NCI-H748 treated with DMSO at 0.1 percent for 48 hours (cell line): ENCODE results near the gene ARL8A.

ENCODE experiments used
- DNase-seq: peaks from one replicate; lab custom pipeline; 2025; lab: John Stamatoyannopoulos, UW

ARL8A gene

DNA sequence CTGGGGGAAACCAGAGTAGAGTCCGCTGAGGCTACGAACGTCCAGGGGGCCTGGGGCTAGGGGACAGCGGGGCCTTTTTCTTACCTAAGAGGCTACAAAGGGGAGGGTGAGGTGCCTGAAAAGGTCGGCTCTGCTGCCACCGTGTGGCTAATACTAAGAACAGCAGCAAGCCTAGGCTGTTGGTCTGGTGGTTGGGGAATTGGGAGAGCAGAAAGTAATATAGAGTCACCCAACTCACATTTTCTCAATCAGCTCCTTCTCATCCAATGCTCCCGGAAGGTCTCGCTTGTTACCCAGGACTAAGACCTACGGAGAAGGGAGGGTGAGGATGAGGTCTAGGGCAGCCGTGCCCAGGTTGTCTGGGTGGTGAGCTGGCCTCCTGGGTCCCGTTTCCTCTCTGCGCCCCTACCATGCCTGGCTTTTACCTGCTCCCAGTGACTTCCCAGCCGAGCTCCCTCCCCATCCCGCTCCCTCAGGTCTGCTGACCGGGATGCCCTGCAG, 9.3 kb downstream of the ARL8A start:
- peak; percentile 27 for DNase-seq

DNA sequence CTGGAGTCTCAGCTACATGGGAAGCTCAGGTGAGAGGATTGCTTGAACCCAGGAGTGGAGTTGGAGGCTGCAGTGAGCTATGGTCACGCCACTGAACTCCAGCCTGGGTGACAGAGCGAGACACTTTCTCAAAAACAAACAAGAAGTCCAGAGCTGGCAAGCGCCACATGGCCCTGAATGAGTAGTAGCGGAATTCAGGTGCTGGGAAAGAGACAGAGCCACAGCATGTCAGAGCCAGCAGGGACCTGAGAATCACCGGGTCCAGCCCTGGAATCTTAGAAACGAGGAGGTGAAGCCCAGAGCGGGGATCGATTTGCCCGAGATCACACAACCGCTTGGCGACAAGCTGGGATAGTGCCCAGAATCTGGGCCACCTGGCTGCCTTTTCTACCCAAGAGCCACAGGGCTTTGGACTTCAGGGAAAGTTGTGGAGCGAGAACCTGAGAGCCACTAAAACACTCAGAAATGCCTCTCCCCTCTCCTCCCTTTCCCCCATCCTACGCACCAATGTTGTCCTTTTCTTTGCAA, 9.8 kb downstream of the ARL8A start:
- no peak for DNase-seq

DNA sequence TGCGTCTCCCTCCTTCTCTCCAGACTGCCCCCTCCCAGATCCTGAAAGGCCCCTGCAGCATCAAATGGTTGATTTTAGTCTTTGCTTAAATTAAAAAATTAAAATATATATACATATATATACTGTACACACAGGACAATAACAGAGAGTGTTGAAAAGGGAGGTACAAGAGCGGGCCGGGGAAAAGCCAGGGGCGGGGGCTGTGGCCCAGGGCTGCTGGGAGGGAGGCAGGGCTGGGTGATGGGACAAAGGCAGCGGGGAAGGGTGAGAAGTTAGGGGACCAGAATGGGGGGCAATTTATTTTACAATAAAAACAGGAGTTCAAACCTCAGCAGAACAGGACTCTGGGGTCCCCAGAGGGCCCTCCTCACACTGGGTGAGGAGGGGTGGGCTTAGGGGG, 10.5 kb downstream of the ARL8A start:
- DNase-seq, result no peak

DNA sequence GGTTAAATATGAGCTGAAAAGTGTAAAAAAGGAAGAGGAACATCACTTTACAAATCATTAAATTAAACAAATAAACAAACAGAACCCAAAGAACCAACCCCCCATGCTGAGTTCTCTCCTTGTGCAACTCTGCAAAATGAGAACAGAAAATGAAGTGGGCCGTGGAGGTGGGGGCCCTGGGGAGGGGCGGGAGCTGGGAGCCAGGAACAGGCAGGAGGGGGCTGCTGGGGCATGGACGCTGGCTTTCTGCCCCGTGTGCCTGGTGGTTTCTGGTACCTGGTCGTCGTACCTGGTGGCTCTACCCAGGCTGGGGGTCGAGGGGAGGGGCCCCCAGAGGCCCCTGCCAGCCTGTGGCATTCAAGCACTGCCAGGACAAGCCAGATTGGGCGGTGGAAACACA, 11.0 kb downstream of the ARL8A start:
- no peak for DNase-seq

DNA sequence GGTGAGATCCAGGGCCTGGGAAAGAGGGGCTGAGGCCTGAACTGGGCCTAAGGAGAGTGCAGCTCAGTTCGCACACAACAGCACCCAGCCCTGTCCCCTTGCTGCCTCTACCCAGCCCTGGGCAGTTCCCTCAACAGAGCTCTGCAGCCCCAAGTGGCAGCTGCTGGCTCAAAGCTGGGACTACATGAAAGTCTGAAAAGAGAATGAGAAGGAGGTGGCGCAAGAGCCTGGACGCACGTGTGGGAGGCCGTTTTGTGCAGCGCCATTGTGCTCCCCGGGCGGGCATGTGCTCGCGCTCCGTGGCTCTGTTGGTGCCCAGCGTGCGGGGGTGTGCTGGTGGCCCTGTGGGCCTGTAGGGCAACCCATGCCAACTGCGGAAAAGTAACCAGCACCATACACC, 11.5 kb downstream of the ARL8A start:
- no peak for DNase-seq

DNA sequence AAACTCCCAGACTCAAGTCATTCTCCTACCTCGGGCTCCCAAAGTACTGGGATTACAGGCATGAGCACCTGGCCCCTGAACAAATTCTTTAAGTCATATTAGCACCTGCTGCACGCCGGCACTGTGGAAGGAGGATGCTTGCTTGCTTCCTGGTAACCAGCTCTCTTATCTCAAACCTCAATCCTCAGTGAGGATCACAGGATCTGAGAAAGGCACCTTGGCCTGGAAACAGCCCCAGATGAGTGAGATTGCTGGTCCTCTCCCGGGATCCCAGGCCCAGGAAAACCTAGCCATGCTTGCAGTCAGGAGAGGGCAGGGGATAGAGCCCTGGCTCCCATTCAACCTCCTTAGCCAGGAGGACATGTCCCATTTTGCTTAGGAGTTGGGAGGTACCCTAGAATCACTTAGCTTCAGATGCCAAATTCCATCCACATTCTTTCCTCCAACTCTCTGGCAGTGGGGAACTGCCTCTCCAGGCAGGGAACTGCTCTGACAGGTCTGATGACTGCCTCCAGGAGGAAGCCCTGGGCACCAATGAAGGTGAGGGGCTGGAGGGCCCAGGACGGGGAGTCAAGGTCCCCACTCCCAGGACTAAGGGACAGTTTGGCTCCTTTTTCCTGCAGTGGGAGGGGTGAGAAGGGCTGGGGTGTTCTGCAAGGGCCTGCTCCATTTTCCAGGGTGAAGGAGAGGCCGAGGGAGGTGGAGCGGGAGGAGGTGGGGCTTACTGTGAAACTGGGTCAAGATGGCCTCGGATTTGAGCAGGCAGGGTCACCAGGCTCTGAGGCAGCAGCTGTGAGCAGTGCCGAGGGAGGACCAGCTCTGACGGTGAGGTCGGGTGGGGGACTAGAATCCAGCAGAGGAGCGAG, 12.3 kb downstream of the ARL8A start:
- no peak for DNase-seq

DNA sequence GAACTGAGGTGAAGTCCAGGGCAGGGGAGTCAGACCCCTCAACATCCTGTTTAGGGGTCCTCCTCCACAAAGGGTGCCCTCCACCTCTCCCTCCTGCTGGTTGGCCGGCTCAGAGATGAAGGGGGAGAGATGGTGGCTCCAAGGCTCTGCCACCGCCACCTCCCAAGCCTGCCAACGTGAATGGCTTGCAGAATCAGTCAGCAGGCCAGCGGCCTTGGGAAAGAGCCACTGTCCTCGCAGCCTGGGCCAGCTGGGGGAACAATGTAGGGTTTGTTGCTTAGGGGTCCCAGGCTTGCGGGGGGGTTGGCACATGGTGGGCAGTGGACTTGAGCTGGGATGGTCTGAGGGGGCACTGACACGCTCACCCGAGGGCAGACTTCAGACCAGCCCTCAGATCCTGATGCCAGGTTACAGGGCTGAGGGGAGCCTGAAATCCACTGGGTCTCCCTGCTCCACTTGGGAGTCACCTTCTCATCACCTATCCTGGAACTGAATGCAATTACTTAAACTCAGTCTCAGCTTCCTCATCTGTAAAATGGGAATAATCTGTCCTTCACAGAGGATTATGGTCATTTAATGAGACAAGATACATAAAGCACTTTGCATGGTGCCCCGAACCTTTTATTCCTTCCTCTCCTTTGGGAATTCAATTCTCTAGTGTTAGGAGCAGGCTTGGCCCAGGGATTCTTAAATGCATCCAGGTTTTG, 13.6 kb downstream of the ARL8A start:
- DNase-seq, result no peak

DNA sequence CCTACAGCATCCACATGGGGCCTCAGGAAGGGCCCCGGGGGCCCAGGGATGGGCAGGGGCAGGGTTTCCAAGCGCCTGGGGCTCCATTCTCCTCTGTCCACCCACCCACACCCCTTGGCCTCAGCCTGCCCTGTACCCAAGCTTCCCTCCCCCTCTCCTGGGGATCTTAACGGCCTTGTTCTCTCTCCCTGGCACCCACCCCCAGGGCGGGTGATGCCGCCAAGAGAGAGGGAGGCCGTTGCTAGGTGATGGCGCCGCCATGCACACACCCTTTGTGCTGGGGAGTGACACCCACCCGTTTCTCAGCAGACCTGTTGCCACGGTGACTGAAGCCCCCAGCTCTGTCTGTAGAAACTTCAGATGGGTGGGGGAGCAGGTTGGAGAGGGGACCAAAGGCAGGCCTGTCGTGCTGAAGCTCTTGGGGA, 14.2 kb downstream of the ARL8A start:
- no peak for DNase-seq

DNA sequence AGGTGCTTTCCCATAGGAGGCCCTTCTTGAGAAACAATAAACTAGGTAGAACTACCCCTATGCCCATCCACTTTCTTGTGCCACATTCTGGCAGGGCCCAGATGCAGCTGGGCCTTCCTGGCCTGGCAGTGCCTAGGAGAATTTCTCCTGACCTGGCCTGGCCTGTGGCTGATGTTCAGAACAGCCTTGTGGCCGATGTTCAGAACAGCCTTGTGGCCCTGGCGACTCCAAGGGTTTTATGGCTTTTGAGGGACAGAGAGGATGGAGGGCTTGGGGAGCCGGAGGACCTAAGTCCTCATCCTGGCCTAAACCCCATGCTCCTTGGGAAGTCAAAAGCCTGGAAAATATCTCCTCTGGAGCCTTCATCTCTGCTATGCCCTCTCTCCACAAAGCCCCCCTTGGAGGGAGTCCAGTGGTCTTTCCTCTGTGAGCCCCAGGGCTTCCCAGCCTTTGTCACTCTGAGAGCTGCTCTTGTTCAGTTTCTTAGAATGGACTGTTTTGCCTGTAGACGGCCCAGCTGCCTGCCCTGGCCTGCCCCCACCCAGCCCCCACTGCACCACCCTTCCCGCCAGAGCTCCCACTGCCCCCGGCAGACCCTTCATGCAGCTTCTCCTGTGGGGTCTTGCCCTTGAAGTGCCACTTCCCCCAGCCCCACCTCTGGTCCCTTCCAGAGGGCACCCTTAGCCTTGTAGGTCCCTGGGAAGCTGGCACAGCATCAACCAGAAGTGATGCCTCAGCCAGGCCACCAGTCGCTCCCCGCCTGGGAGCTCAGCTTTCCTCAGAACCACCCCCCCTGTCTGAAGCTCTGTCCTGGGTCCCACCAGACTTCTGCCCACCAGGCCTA, 14.9 kb downstream of the ARL8A start:
- DNase-seq, result no peak

DNA sequence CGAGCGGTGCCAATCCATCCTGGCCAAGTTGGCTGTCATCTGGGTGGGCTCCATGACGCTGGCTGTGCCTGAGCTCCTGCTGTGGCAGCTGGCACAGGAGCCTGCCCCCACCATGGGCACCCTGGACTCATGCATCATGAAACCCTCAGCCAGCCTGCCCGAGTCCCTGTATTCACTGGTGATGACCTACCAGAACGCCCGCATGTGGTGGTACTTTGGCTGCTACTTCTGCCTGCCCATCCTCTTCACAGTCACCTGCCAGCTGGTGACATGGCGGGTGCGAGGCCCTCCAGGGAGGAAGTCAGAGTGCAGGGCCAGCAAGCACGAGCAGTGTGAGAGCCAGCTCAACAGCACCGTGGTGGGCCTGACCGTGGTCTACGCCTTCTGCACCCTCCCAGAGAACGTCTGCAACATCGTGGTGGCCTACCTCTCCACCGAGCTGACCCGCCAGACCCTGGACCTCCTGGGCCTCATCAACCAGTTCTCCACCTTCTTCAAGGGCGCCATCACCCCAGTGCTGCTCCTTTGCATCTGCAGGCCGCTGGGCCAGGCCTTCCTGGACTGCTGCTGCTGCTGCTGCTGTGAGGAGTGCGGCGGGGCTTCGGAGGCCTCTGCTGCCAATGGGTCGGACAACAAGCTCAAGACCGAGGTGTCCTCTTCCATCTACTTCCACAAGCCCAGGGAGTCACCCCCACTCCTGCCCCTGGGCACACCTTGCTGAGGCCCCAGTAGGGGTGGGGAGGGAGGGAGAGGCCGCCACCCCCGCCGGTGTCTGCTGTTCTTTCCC, 16.5 kb downstream of the ARL8A start:
- no peak for DNase-seq

DNA sequence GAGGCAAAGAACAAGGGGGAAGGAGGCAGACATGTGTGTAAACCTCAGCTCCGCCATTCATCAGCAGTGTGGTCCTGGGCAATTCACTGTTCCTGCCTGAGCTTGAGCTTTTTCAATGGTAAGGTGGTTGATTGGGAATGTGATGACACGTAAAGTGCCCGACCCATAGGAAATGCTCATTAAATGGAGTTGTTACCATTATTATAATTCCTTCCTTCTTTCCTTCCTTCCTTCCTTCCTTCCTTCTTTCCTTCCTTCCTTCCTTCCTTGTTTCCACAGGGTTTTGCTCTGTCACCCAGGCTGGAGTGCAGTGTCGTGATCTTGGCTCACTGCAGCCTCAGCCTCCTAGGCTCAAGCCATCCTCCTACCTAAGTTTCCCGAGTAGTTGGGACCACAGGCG, 17.5 kb downstream of the ARL8A start:
- no peak for DNase-seq

DNA sequence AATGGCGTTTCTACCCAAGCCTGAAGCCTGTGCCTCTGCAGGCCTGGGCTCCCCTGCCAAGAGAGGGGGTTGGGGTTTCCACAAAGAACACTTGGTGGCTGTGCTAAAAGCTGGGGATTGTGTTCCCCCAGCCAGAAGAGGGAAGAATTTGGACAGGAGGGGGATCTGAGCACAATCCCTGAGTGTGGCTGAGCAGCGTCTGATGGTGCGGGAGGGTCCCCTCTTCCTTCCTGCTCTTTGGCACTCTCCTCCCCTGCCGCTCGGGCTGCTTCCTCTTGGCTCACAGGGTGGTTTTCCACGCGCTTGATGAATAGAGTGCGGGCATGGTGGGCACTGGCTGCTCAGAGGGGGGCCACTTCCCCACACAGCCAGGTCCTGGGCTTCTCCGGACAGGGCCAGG, 18.1 kb downstream of the ARL8A start:
- no peak for DNase-seq

DNA sequence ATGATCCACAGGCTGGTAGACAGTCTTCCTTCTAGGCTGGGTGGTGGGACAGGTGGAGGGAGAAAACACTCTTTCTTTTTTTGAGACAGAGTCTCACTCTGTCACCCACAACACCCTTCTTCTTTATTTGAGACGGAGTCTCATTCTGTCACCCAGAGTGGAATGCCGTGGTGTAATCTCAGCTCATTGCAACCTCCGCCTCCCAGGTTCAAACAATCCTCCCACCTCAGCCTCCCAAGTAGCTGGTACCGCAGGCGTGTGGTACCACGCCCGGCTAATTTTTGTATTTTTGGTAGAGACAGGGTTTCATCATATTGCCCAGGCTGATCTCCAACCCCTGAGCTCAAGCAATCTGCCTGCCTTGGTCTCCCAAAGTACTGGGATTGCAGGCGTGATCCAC, 18.9 kb downstream of the ARL8A start:
- DNase-seq, result no peak

DNA sequence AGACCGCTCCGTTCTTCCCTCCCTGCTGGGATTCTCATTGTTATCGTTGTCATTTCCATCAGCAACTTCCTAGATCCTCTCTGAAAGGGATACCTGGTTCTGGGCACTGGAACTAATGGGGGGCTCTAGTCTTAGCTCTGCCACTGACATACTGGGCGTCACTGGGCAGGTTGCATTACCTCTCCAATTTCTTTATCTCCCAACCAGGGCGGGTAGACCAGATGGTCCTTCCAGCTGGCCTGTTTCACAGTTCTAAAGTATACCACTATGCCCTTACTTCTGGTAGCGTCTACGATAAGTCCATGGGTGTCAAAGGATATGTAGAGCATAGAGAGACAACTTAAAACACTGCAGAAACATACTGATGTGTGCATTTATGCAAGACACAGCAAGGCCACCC, 20.4 kb downstream of the ARL8A start:
- no peak for DNase-seq

DNA sequence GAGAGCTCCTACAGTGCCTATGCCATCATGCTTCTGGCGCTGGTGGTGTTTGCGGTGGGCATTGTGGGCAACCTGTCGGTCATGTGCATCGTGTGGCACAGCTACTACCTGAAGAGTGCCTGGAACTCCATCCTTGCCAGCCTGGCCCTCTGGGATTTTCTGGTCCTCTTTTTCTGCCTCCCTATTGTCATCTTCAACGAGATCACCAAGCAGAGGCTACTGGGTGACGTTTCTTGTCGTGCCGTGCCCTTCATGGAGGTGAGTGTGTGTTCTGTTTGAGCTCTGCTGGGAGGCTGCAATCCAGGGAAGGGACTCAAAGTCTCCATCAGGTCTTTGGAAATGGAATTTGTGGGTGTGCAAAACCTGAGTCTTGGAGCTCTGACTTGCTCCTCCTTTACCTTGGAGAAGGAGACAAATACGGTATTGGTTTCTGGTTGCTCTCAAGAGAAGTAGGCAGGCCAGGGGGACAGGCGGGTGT, 21.2 kb downstream of the ARL8A start:
- DNase-seq, result no peak

DNA sequence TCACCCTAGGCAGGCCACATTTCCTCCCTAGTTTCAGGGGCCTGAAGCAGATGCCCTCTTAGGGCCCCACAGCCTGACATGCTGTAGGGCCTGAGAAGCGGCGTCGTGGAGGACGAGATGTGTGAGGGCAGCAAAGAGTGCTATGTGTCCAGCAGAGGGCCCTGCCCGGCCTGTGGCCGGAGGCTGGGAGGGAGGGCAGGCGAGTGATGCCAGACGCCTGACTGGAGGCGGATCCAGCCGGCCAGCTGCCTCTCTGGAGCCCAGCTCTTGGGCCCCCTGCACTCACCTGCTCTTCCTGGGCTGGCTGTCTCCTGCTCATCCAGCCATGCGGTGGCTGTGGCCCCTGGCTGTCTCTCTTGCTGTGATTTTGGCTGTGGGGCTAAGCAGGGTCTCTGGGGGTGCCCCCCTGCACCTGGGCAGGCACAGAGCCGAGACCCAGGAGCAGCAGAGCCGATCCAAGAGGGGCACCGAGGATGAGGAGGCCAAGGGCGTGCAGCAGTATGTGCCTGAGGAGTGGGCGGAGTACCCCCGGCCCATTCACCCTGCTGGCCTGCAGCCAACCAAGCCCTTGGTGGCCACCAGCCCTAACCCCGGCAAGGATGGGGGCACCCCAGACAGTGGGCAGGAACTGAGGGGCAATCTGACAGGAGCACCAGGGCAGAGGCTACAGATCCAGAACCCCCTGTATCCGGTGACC, 21.8 kb downstream of the ARL8A start, which contains the start of gene GPR37L1:
Gene GPR37L1, plus strand, starts transcription at position 279 of the 697 bp plus-strand sequence. Its CDS starts 47 bp downstream, at position 326.
- DNase-seq, result no peak

DNA sequence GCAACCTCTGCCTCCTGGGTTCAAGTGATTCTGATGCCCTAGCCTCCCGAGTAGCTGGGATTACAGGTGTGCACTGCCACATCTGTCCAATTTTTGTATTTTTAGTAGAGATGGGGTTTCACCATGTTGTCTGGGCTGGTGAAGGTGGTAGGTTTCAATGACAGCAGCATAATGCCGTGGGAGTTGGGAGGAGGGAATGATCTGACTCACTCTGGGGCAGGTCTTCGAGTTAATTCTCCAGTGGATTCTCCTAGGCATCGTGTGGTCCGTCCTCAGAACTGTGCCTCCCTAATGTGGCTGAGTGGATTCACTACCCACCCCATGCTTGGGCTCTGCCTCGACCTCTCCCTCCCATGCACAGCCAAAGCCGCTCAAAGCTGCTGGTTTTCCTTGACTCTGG, 23.5 kb downstream of the ARL8A start:
- no peak for DNase-seq

DNA sequence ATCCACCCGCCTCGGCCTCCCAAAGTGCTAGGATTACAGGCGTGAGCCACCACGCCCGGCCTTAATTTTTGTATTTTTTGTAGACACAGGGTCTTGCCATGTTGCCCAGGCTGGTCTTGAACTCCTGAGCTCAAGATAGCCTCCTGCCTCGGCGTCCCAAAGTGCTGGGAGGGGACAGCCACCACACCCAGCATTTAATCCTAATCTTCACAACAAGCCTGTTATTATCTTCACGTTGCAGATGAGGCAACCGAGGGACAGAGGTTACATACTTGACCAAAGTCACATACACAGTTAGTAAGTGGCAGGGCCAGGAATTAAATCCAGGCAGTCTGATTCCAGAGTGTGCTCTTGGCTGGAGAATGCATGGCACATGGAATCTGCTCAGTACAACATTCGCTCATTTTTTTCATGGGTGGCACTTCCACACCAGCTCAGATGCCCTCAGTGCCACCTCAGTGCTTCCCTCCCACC, 26.6 kb downstream of the ARL8A start:
- no peak for DNase-seq

DNA sequence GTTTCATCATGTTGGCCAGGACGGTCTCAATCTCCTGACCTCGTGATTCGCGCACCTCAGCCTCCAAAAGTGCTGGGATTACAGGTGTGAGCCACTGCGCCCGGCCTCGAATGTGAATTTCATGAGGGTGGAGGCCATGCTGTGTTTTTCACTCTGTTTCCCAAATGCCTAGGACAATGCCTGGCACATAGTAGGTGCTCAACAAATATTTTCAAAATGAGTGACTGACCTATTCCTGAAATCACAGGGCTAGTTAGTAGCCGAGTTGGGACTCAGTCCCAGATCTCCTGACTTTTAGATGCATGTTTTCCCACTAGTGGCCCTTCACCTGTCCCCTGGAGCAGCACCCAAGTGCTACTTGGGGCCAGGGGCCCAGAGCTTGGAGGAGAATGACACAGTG, 28.2 kb downstream of the ARL8A start:
- no peak for DNase-seq

DNA sequence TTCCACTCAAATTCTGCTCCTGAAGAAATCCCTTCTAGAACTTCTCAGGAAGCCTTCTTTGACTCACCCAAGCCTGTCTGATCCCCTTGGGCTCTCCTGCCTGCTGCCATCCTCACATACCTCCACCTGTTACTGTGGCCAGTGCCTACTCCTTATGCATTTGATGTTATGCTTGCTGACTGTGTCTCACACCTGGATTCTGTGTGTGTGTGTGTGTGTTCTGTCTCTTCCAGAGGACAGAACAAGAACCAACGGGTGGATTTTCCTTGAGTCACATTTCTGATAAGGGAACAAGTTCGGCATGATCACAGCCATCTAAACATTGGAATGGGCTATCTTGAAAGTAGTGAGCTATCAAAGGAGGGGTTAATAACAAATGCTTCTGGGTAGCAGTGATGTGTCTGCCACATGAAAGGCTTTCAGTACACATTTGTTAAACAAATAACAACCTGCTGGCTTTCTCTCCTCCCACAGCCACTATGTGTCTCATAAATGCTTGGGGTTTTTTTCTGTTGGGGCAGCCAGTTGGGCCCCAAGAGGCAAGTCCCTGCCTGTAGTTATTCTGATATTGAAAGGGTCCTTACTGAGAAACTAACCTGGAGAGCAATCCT, 30.7 kb downstream of the ARL8A start:
- no peak for DNase-seq
